ENCODE results near the gene SLC66A2. TPM values are rescaled to one million over a fixed set of nuclear protein-coding genes. Genes with fewer than 3 reads are reported as not detected.

Gene SLC66A2
- total and polyA plus RNA-seq, 12 donors, result 21.4 to 32.3 (median 25.6) TPM

GRCh38 chr18:79926715-79927606 is 24.5 kb downstream of the SLC66A2 start:
- ATAC-seq, result no peak
- Histone ChIP-seq H3K9me3 (peaks cover 0 to 35% (median 28%) of the 10 kb centered on the region in 11 donors), H3K27me3 (no peaks in the 10 kb centered on the region), H3K27ac (no peak overlapping the region), H3K4me1 (peaks cover 0 to 16% (median 11%) of the 10 kb centered on the region in 9 donors), H3K4me3 (no peak overlapping the region), H3K36me3 (peaks cover 0 to 72% (median 16%) of the 10 kb centered on the region in 9 donors)
- WGBS, 2 donors, result 88 to 90% methylated on average over 21 of the region's 21 CpGs
- intact Hi-C loops (cut with DNase I), result no loop called here
- no peak for DNase-seq
- TF ChIP-seq, protein P1, sequence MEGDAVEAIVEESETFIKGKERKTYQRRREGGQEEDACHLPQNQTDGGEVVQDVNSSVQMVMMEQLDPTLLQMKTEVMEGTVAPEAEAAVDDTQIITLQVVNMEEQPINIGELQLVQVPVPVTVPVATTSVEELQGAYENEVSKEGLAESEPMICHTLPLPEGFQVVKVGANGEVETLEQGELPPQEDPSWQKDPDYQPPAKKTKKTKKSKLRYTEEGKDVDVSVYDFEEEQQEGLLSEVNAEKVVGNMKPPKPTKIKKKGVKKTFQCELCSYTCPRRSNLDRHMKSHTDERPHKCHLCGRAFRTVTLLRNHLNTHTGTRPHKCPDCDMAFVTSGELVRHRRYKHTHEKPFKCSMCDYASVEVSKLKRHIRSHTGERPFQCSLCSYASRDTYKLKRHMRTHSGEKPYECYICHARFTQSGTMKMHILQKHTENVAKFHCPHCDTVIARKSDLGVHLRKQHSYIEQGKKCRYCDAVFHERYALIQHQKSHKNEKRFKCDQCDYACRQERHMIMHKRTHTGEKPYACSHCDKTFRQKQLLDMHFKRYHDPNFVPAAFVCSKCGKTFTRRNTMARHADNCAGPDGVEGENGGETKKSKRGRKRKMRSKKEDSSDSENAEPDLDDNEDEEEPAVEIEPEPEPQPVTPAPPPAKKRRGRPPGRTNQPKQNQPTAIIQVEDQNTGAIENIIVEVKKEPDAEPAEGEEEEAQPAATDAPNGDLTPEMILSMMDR (IDR thresholded peaks at IDR 0.05), result no peak

- ATAC-seq, result no peak
Observed at GRCh38 chr18:79926306-79926705, 25.1 kb downstream of the SLC66A2 start.

DNA sequence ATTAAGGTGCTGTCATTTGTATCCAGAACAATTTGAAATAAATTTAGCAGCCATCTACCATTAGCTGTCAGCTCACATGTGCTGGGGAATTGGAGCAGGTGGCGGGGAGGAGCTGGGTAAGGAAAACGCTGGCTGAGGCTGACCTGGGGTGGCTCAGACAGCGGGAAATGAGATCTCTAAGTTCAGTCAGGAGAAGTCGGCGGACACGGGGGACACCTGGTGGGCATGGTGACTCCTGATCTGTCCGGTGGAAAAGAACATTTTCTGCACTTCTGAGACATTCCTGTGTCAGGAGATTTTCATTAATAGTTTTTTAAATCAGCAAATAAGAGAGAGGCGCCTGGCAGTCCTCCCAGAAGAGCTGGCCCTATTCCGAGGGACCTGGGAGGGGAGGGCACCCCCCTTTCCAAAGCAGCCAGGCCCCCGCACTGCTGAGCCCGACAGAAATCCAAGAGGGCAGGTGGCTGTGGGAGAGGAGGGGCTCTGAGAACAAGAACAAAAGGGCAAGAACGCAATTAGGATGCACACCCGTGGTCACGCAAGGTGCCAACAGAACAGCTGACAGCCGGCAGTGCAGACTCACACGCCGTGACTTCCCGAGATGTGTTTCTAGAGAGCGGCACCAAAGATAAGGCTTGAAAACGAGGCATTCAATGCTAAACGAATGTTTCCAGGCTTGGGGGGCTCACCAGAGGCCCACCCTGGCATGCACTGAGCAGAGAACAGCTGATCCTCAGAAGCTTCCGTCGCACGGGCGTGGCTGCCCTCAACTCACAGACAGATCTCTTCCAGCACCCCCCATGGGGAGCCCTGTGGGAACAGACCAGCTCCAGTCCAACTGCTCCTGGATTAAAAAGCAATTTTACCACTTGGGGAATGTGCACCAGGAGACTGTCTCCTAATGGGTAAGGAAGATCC is 26.4 kb downstream of the SLC66A2 start:
- H3K27ac ChIP-seq, result no peak overlapping the region
- peaks cover 0 to 16% (median 12%) of the 10 kb centered on the region in 11 donors for H3K9me3 ChIP-seq
- H3K36me3 ChIP-seq, result peaks cover 0 to 56% (median 13%) of the 10 kb centered on the region in 9 donors
- WGBS, 2 donors, result 58 to 68% methylated on average over 25 of the region's 25 CpGs
- no peaks in the 10 kb centered on the region for H3K27me3 ChIP-seq
- intact Hi-C loops (cut with DNase I), result no loop called here
- DNase-seq (no peak), ATAC-seq (peak; percentile 38 to 80 (median 69))
- TF ChIP-seq, protein P1 (IDR thresholded peaks at IDR 0.05), result peak in 1 of 9 donors; percentile 17
- H3K4me3 ChIP-seq, result no peak overlapping the region
- H3K4me1 ChIP-seq, result peaks cover 0 to 16% (median 11%) of the 10 kb centered on the region in 9 donors

More at GRCh38 chr18:79926306-79926705, 25.1 kb downstream of the SLC66A2 start:
- H3K4me3 ChIP-seq, result no peak overlapping the region
- peaks cover 0 to 68% (median 16%) of the 10 kb centered on the region in 9 donors for H3K36me3 ChIP-seq
- H3K4me1 ChIP-seq, result peaks cover 0 to 16% (median 11%) of the 10 kb centered on the region in 9 donors
- intact Hi-C loops (cut with DNase I), result no loop called here
- no peaks in the 10 kb centered on the region for H3K27me3 ChIP-seq
- TF ChIP-seq, protein P1 (IDR thresholded peaks at IDR 0.05), result no peak
- 93 to 96% methylated on average over 11 of the region's 11 CpGs for WGBS, 2 donors
- H3K27ac ChIP-seq, result no peak overlapping the region
- peaks cover 0 to 28% (median 23%) of the 10 kb centered on the region in 11 donors for H3K9me3 ChIP-seq
- no peak for DNase-seq
